Measurements from ENCODE around the gene FMO5. TPM values are rescaled to one million over a fixed set of nuclear protein-coding genes. Genes with fewer than 3 reads are reported as not detected.

FMO5 gene
- total RNA-seq, 1 donor from 2014 or later = 0.47 TPM

DNA sequence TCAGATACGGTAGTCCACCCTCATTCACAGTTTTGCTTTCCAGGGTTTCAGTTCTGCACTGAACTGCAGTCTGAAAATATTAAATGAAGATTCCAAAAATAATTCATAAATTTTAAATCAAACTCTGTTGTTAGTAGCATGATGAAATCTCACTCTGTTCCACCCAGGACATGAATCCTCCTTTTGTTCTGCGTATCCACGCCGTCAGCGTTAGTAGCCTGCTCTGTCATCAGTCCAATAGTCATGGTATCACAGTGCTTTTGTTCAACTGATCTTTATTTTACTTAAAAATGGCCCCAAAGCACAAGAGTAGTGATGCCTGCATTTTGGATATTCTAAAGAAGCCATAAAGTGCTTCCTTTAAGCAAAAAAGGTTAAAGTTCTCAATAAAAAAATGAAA is 41.2 kb upstream of the FMO5 start:
- H3K27ac Mint-ChIP-seq (ENCODE audit: unreplicated experiment) = peak overlapping the region; percentile 24
- H3K4me1 Mint-ChIP-seq = peaks cover 9% of the 10 kb centered on the region
- H3K36me3 Mint-ChIP-seq (ENCODE audit: low read depth) = peaks cover 28% of the 10 kb centered on the region
- H3K27me3 Mint-ChIP-seq (ENCODE audit: low read depth) = no peaks in the 10 kb centered on the region
- no peaks in the 10 kb centered on the region for H3K9me3 Mint-ChIP-seq
- no peak for DNase-seq (ENCODE audit: low read depth, low spot score)
- H3K4me3 Mint-ChIP-seq = no peak overlapping the region
- TF ChIP-seq, protein P1, sequence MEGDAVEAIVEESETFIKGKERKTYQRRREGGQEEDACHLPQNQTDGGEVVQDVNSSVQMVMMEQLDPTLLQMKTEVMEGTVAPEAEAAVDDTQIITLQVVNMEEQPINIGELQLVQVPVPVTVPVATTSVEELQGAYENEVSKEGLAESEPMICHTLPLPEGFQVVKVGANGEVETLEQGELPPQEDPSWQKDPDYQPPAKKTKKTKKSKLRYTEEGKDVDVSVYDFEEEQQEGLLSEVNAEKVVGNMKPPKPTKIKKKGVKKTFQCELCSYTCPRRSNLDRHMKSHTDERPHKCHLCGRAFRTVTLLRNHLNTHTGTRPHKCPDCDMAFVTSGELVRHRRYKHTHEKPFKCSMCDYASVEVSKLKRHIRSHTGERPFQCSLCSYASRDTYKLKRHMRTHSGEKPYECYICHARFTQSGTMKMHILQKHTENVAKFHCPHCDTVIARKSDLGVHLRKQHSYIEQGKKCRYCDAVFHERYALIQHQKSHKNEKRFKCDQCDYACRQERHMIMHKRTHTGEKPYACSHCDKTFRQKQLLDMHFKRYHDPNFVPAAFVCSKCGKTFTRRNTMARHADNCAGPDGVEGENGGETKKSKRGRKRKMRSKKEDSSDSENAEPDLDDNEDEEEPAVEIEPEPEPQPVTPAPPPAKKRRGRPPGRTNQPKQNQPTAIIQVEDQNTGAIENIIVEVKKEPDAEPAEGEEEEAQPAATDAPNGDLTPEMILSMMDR (conservative IDR thresholded peaks at IDR 0.05) = no peak

DNA sequence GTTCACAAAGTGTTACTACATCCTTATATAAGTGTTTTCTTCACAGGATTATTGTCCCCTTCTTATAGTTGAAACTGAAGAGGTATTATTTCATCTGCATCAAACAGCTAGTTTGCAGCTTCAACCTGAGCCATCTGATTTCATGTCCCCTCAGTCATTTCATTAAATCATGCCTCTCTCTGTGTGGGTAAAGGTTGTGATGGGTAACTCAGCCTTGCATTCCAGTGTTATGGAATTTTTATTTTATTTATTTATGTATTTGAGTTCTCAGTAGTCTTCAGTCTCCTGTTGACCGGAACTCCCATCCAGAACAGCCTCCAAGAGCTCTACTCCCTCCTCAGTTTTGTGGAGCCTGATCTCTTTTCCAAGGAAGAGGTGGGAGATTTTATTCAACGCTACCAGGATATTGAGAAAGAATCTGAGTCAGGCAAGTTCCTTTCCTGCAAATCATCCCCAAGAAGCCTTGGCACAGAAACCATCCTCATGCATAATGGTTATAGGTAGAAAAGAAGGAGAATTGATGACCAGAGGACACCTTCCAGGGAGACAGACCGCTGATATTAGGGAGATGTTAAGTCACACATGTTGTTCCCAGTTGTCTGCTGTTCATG is 39.1 kb upstream of the FMO5 start:
- Mint-ChIP-seq H3K27ac (ENCODE audit: unreplicated experiment) (no peak overlapping the region), H3K9me3 (no peaks in the 10 kb centered on the region), H3K4me3 (no peak overlapping the region), H3K36me3 (ENCODE audit: low read depth) (peaks cover 42% of the 10 kb centered on the region), H3K4me1 (peaks cover 10% of the 10 kb centered on the region), H3K27me3 (ENCODE audit: low read depth) (no peaks in the 10 kb centered on the region)
- TF ChIP-seq, protein P1 (conservative IDR thresholded peaks at IDR 0.05) = no peak
- DNase-seq (ENCODE audit: low read depth, low spot score) = no peak

DNA sequence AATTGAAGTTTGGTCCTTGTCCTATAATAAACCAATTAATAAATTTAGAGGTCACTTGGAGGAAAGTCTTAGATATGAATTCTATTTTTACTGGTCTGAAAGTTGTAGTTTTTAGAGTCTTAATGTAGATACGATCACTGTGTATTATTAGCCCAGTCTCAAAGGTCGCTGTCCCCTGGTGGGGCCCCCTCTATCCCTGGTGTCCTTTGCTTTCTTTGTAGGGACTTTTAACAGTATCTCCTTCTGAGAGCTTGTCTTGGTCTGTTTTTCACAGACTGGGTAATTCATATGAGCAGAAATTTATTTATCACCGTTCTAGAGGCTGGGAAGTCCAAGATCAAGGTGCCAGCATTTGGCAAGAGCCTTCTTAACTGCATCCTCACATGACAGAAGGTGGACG is 35.8 kb upstream of the FMO5 start:
- no peak for DNase-seq (ENCODE audit: low read depth, low spot score)
- Mint-ChIP-seq H3K27me3 (ENCODE audit: low read depth) (no peaks in the 10 kb centered on the region), H3K36me3 (ENCODE audit: low read depth) (peaks cover 29% of the 10 kb centered on the region), H3K4me3 (no peak overlapping the region), H3K4me1 (peaks cover 4% of the 10 kb centered on the region), H3K9me3 (no peaks in the 10 kb centered on the region), H3K27ac (ENCODE audit: unreplicated experiment) (no peak overlapping the region)
- TF ChIP-seq, protein P1 (conservative IDR thresholded peaks at IDR 0.05) = no peak

DNA sequence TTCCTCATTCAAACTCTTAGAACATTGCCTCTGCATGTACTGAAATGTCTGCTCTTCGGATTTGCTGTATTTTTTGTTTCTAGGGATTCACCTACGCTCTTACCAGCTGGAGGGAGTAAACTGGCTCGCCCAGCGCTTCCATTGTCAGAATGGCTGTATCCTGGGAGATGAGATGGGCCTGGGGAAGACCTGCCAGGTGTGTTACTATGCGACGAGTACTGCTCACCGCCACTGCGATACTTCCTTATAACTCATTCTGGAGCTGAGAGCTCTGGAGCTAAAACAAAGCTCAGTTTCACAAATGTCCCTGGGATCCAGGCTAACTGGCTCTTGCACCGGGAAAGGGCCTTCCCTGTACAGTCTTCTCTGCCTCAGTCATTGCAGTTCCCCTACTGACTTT is 27.4 kb upstream of the FMO5 start:
- no peak overlapping the region for H3K4me3 Mint-ChIP-seq
- TF ChIP-seq, protein P1 (conservative IDR thresholded peaks at IDR 0.05) = no peak
- no peak overlapping the region for H3K27ac Mint-ChIP-seq (ENCODE audit: unreplicated experiment)
- H3K27me3 Mint-ChIP-seq (ENCODE audit: low read depth) = no peaks in the 10 kb centered on the region
- peaks cover 15% of the 10 kb centered on the region for H3K36me3 Mint-ChIP-seq (ENCODE audit: low read depth)
- DNase-seq (ENCODE audit: low read depth, low spot score) = no peak
- peaks cover 24% of the 10 kb centered on the region for H3K4me1 Mint-ChIP-seq
- no peaks in the 10 kb centered on the region for H3K9me3 Mint-ChIP-seq

DNA sequence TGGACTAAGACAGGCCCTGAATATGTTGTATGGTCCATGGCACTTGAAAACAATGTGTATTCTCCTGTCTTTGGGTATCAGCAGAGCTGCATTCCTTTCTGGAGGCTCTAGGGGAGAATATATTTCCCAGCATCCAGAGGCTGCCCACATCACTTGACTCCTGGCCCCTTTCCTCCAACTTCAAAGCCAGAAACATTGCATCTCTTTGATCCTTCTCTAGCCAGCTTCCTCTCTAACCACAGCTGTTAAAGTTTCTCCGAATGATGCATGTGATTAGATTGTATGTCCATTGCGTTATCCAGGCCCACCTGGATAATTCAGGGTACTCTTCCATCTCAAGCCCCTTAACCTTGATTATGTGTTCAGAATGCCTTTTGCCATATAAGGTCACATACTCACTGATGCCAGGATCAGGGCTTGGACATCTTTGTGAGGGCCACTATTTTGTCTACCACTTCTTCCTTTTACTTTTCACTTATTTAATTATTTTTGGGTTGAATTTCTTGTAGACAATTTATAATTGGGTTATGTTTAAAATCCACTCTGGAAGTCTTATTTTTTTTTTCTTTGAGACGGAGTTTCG is 22.6 kb upstream of the FMO5 start:
- H3K27me3 Mint-ChIP-seq (ENCODE audit: low read depth) = no peaks in the 10 kb centered on the region
- TF ChIP-seq, protein P1 (conservative IDR thresholded peaks at IDR 0.05) = no peak
- H3K36me3 Mint-ChIP-seq (ENCODE audit: low read depth) = peaks cover 6% of the 10 kb centered on the region
- no peak overlapping the region for H3K27ac Mint-ChIP-seq (ENCODE audit: unreplicated experiment)
- H3K4me3 Mint-ChIP-seq = peak overlapping the region; percentile 20
- H3K9me3 Mint-ChIP-seq = no peaks in the 10 kb centered on the region
- DNase-seq (ENCODE audit: low read depth, low spot score) = no peak
- peaks cover 51% of the 10 kb centered on the region for H3K4me1 Mint-ChIP-seq

All from neural crest cell (in vitro differentiated cells).